Measurements from ENCODE around the gene NEXMIF.

GRCh38 chrX:74911494-74911893, 13.8 kb downstream of the NEXMIF start:
- TF ChIP-seq CTCF (IDR thresholded peaks at IDR 0.05; ENCODE audit: low read length) (no peak), EZH2 (optimal IDR thresholded peaks at IDR 0.05; ENCODE audit: low read depth, low read length) (no peak)
